Measurements from ENCODE around the gene IGFBP6. TPM values are rescaled to one million over a fixed set of nuclear protein-coding genes. Genes with fewer than 3 reads are reported as not detected.

Gene IGFBP6
- total RNA-seq, 6 experiments from 2014 or later, result 1.7 to 25.4 (median 4.9) TPM

GRCh38 chr12:53061404-53062010 is 36.0 kb upstream of the IGFBP6 start:
- no peaks in the 10 kb centered on the region for H3K27me3 ChIP-seq
- H3K4me1 ChIP-seq, result peaks cover 0 to 23% (median 14%) of the 10 kb centered on the region in 4 donors
- DNase-seq, result peak; percentile 90 to 95 (median 92)
- ATAC-seq, result peak; percentile 67 to 78 (median 74)
- 34% methylated on average over 4 of the region's 5 CpGs for WGBS (ENCODE audit: insufficient coverage, low coverage, low lambda C conversion rate, missing lambda C conversion rate)
- no peak overlapping the region for H3K4me3 ChIP-seq
- no peaks in the 10 kb centered on the region for H3K9me3 ChIP-seq
- H3K36me3 ChIP-seq, result peaks cover 0 to 70% (median 33%) of the 10 kb centered on the region in 4 donors
- intact Hi-C loops (cut with DNase I), result loop anchor here in 1 of 2 donors (5.0 to 10.0 kb wide), 3 partner anchors 36 to 133 kb away; partner anchors contain the start of gene IGFBP6
- H3K27ac ChIP-seq, result peak overlapping the region; percentile 26 to 57 (median 43)
- TF ChIP-seq, protein P1, sequence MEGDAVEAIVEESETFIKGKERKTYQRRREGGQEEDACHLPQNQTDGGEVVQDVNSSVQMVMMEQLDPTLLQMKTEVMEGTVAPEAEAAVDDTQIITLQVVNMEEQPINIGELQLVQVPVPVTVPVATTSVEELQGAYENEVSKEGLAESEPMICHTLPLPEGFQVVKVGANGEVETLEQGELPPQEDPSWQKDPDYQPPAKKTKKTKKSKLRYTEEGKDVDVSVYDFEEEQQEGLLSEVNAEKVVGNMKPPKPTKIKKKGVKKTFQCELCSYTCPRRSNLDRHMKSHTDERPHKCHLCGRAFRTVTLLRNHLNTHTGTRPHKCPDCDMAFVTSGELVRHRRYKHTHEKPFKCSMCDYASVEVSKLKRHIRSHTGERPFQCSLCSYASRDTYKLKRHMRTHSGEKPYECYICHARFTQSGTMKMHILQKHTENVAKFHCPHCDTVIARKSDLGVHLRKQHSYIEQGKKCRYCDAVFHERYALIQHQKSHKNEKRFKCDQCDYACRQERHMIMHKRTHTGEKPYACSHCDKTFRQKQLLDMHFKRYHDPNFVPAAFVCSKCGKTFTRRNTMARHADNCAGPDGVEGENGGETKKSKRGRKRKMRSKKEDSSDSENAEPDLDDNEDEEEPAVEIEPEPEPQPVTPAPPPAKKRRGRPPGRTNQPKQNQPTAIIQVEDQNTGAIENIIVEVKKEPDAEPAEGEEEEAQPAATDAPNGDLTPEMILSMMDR (IDR thresholded peaks at IDR 0.05), result peak in 2 of 4 donors; percentile 5 to 38
- no peak for TF ChIP-seq POLR2A (IDR thresholded peaks at IDR 0.05)

GRCh38 chr12:53062011-53062961 is 35.2 kb upstream of the IGFBP6 start:
- intact Hi-C loops (cut with DNase I), result loop anchor here in 1 of 2 donors (5.0 to 10.0 kb wide), 3 partner anchors 35 to 133 kb away; partner anchors contain the start of gene IGFBP6
- no peak overlapping the region for H3K4me3 ChIP-seq
- H3K36me3 ChIP-seq, result peaks cover 0 to 62% (median 29%) of the 10 kb centered on the region in 4 donors
- DNase-seq, result peak in 1 of 3 donors; percentile 51
- WGBS (ENCODE audit: insufficient coverage, low coverage, low lambda C conversion rate, missing lambda C conversion rate), result 49% methylated on average over 5 of the region's 20 CpGs
- peaks cover 0 to 23% (median 14%) of the 10 kb centered on the region in 4 donors for H3K4me1 ChIP-seq
- no peak for ATAC-seq
- H3K9me3 ChIP-seq, result no peaks in the 10 kb centered on the region
- TF ChIP-seq, protein P1 (IDR thresholded peaks at IDR 0.05), result no peak
- TF ChIP-seq POLR2A (IDR thresholded peaks at IDR 0.05), result no peak
- H3K27me3 ChIP-seq, result no peaks in the 10 kb centered on the region
- peak overlapping the region in 2 of 3 donors; percentile 26 to 57 for H3K27ac ChIP-seq

GRCh38 chr12:53062977-53063707 is 34.3 kb upstream of the IGFBP6 start:
- Histone ChIP-seq H3K4me3 (no peak overlapping the region), H3K27me3 (no peaks in the 10 kb centered on the region), H3K27ac (peak overlapping the region in 1 of 3 donors; percentile 57), H3K36me3 (peaks cover 0 to 54% (median 25%) of the 10 kb centered on the region in 4 donors), H3K4me1 (peaks cover 0 to 23% (median 14%) of the 10 kb centered on the region in 4 donors), H3K9me3 (no peaks in the 10 kb centered on the region)
- intact Hi-C loops (cut with DNase I), result loop anchor here in 1 of 2 donors (5.0 to 10.0 kb wide), 3 partner anchors 34 to 132 kb away; partner anchors contain the start of gene IGFBP6
- TF ChIP-seq POLR2A (IDR thresholded peaks at IDR 0.05), result peak; percentile 9
- TF ChIP-seq, protein P1 (IDR thresholded peaks at IDR 0.05), result no peak
- 83% methylated on average over 6 of the region's 14 CpGs for WGBS (ENCODE audit: insufficient coverage, low coverage, low lambda C conversion rate, missing lambda C conversion rate)
- ATAC-seq (no peak), DNase-seq (no peak)

All from right lobe of liver (tissue), 6 donors.